HepG2 (cell line): Measurements from ENCODE around the gene SNX9. TPM values are rescaled to one million over a fixed set of nuclear protein-coding genes. Genes with fewer than 3 reads are reported as not detected.

Source experiments
- ARNTL ChIP-seq: sonication (generic); formaldehyde crosslinking; IDR thresholded peaks from 2 replicates; pipeline ENCODE4 v1.4.0; 2020; ENCODE audit warnings: mild to moderate bottlenecking, missing genetic modification reagents
- ATF5 ChIP-seq: sonication (generic); formaldehyde crosslinking; IDR thresholded peaks from 2 replicates; pipeline ENCODE4 v1.4.0; 2020; ENCODE audit warnings: mild to moderate bottlenecking, low read depth, missing genetic modification reagents
- CCDC6 ChIP-seq: sonication (generic); formaldehyde crosslinking; IDR thresholded peaks from 2 replicates; pipeline ENCODE4 v1.8.1; 2022; ENCODE audit warnings: mild to moderate bottlenecking, missing genetic modification reagents, moderate library complexity
- CSRNP1 ChIP-seq: sonication (generic); formaldehyde crosslinking; IDR thresholded peaks from 2 replicates; pipeline ENCODE4 v1.8.1; 2023; ENCODE audit warnings: mild to moderate bottlenecking, missing genetic modification reagents
- DNMT3B ChIP-seq: conservative IDR thresholded peaks from 2 replicates; pipeline ENCODE4 v1.6.1; 2016; ENCODE audit warnings: missing biosample characterization, control low read depth
- EP300 ChIP-seq, 3 experiments: sonication (generic) in 1 of 3; formaldehyde crosslinking in 1 of 3; IDR thresholded peaks; 2 replicates each; pipeline versions ENCODE4 v1.5.1 to v1.6.1; 2011 to 2020; ENCODE audit warnings: low read depth in 2 of 3, low read length in 2 of 3, borderline replicate concordance in 1 of 3, improper control_type of control experiment in 1 of 3, mild to moderate bottlenecking in 1 of 3, missing genetic modification reagents in 1 of 3, moderate library complexity in 1 of 3
- GATAD1 ChIP-seq: IDR thresholded peaks from 2 replicates; pipeline ENCODE4 v1.6.1; 2016; ENCODE audit warnings: missing genetic modification reagents, missing compliant biosample characterization
- HBP1 ChIP-seq: IDR thresholded peaks from 2 replicates; pipeline ENCODE4 v1.6.1; 2016; ENCODE audit warnings: low read depth, control low read depth
- KDM4B ChIP-seq: sonication (generic); formaldehyde crosslinking; IDR thresholded peaks from 2 replicates; pipeline ENCODE4 v1.4.0; 2020; ENCODE audit warnings: missing genetic modification reagents
- MLLT10 ChIP-seq: sonication (generic); formaldehyde crosslinking; IDR thresholded peaks from 2 replicates; pipeline ENCODE4 v1.4.0; 2020; ENCODE audit warnings: missing genetic modification reagents
- MTA1 ChIP-seq: sonication (generic); formaldehyde crosslinking; IDR thresholded peaks from 2 replicates; pipeline ENCODE4 v1.4.0; 2020; ENCODE audit warnings: missing genetic modification reagents, mild to moderate bottlenecking, borderline replicate concordance
- MXD4 ChIP-seq: IDR thresholded peaks from 2 replicates; pipeline ENCODE4 v1.6.1; 2016; ENCODE audit warnings: mild to moderate bottlenecking, missing biosample characterization, missing genetic modification reagents
- NFE2L1 ChIP-seq: sonication (generic); formaldehyde crosslinking; IDR thresholded peaks from 2 replicates; pipeline ENCODE4 v1.4.0; 2020; ENCODE audit warnings: missing genetic modification reagents, mild to moderate bottlenecking, borderline replicate concordance
- NONO ChIP-seq, 2 experiments: fragments of 450-650 bp in 1 of 2; sonication (generic) in 1 of 2; formaldehyde crosslinking in 1 of 2; IDR thresholded peaks in 1 of 2; conservative IDR thresholded peaks in 1 of 2; 2 replicates each; pipeline versions ENCODE4 v1.6.1 to v1.8.0; 2017 to 2022; ENCODE audit warnings: mild to moderate bottlenecking in 1 of 2, missing genetic modification reagents in 1 of 2, moderate library complexity in 1 of 2
- TAF15 ChIP-seq: fragments of 200-400 bp; formaldehyde crosslinking; IDR thresholded peaks from one replicate; pipeline ENCODE4 v1.6.1; 2018; ENCODE audit warnings: mild to moderate bottlenecking, low read depth, low read length; ENCODE audit not compliant: poor library complexity, severe bottlenecking
- TBX3 ChIP-seq: fragments of 450-650 bp; IDR thresholded peaks from 2 replicates; pipeline ENCODE4 v1.6.1; 2017; ENCODE audit warnings: antibody characterized with exemption, mild to moderate bottlenecking, inconsistent platforms, borderline replicate concordance
- TGIF2 ChIP-seq: IDR thresholded peaks from 2 replicates; pipeline ENCODE4 v1.6.1; 2016; ENCODE audit warnings: control low read depth, missing compliant biosample characterization
- ZBTB38 ChIP-seq: sonication (generic); formaldehyde crosslinking; IDR thresholded peaks from 2 replicates; pipeline ENCODE4 v1.5.1; 2020; ENCODE audit warnings: mild to moderate bottlenecking, missing genetic modification reagents
- ZBTB42 ChIP-seq: sonication (generic); formaldehyde crosslinking; IDR thresholded peaks from 2 replicates; pipeline ENCODE4 v1.5.0; 2020; ENCODE audit warnings: mild to moderate bottlenecking, missing genetic modification reagents
- ZFY ChIP-seq: sonication (generic); formaldehyde crosslinking; IDR thresholded peaks from 2 replicates; pipeline ENCODE4 v1.4.0; 2020; ENCODE audit warnings: missing genetic modification reagents
- ZNF460 ChIP-seq: sonication (generic); formaldehyde crosslinking; IDR thresholded peaks from 2 replicates; pipeline ENCODE4 v1.5.1; 2020; ENCODE audit warnings: missing genetic modification reagents, mild to moderate bottlenecking, borderline replicate concordance
- ZNF558 ChIP-seq: sonication (generic); formaldehyde crosslinking; IDR thresholded peaks from 2 replicates; pipeline ENCODE4 v1.9.0; 2022; ENCODE audit warnings: mild to moderate bottlenecking, missing genetic modification reagents, borderline replicate concordance
- ZNF572 ChIP-seq: sonication (generic); formaldehyde crosslinking; IDR thresholded peaks from 2 replicates; pipeline ENCODE4 v1.5.1; 2020; ENCODE audit warnings: mild to moderate bottlenecking, missing genetic modification reagents
- ZNF691 ChIP-seq: sonication (generic); formaldehyde crosslinking; IDR thresholded peaks from 2 replicates; pipeline ENCODE4 v1.4.0; 2020; ENCODE audit warnings: missing genetic modification reagents, low read depth, mild to moderate bottlenecking, borderline replicate concordance
- ZNF713 ChIP-seq: sonication (generic); formaldehyde crosslinking; IDR thresholded peaks from 2 replicates; pipeline ENCODE4 v1.4.0; 2020; ENCODE audit warnings: mild to moderate bottlenecking, missing genetic modification reagents
- ZNF781 ChIP-seq: sonication (generic); formaldehyde crosslinking; IDR thresholded peaks from 2 replicates; pipeline ENCODE4 v1.5.1; 2020; ENCODE audit warnings: borderline replicate concordance, mild to moderate bottlenecking, missing genetic modification reagents; ENCODE audit errors: not compliant biosample characterization
- polyA plus RNA-seq, 8 experiments: library from polyadenylated mRNA; depleted of rRNA in 3 of 8; stranded (reverse) in 7 of 8; unstranded in 1 of 8; fragments of >200 nt; fragmentation: Illumina TruSeq in 4 of 8; extraction: Trizol in 4 of 8; gene quantifications; 2 replicates each; pipeline versions ENCODE4 v1.2.1 to v1.2.3, GENCODE V29; 2011 to 2016; ENCODE audit warnings: low read depth in 4 of 8, missing spikeins in 1 of 8, mixed read lengths in 1 of 8; ENCODE audit not compliant: insufficient read depth in 1 of 8
- total RNA-seq, 5 experiments: library from RNA; depleted of rRNA; stranded (reverse); fragments of >200 nt; fragmentation: Illumina TruSeq; extraction: Trizol; gene quantifications; 2 replicates each; pipeline ENCODE4 v1.2.3, GENCODE V29; 2016; ENCODE audit warnings: low read depth in 1 of 5

Gene SNX9
- total and polyA plus RNA-seq, 2 of the 13 experiments (the other 11 are each of a cell fraction or from before 2014, with no cell fraction given) = 21.9 to 36.0 TPM

GRCh38 chr6:157981132-157981394 lies 158.0 kb downstream of the SNX9 start (continued):
- TF ChIP-seq TBX3 = peak; percentile 35; the same call in 1 of the 2 replicates
- TF ChIP-seq KDM4B (CRISPR knock-in tag) = 0 out of 2 replicates have a peak, but pooled peaks have one; percentile 20
- TF ChIP-seq ARNTL (CRISPR knock-in tag) = peak; percentile 61
- peak; percentile 94; the same call in 1 of the 2 replicates for TF ChIP-seq ZNF572 (CRISPR knock-in tag)
- TF ChIP-seq TAF15 = peak; percentile 41
- TF ChIP-seq ZFY (CRISPR knock-in tag) = no peak
- TF ChIP-seq TGIF2 (CRISPR knock-in tag) = peak; percentile 85; the same call in 1 of the 2 replicates
- no peak for TF ChIP-seq MLLT10 (CRISPR knock-in tag)
- no peak for TF ChIP-seq HBP1
- TF ChIP-seq EP300 (IDR thresholded peaks at IDR 0.05; ENCODE audit: low read depth in 2 of 2, low read length in 2 of 2) = no peak
- 0 out of 2 replicates have a peak, but pooled peaks have one; percentile 15 for TF ChIP-seq EP300 (CRISPR knock-in tag; IDR thresholded peaks at IDR 0.05; ENCODE audit: borderline replicate concordance)
- TF ChIP-seq GATAD1 (CRISPR knock-in tag) = no peak
- no peak; the same call in 1 of the 2 replicates for TF ChIP-seq MXD4 (CRISPR knock-in tag)
- TF ChIP-seq MTA1 (CRISPR knock-in tag) = peak; percentile 65; the same call in 1 of the 2 replicates
- 0 out of 2 replicates have a peak, but pooled peaks have one; percentile 39 for TF ChIP-seq CSRNP1 (CRISPR knock-in tag)
- no peak for TF ChIP-seq ZBTB42 (CRISPR knock-in tag)
- no peak; the same call in 1 of the 2 replicates for TF ChIP-seq ZNF460
- TF ChIP-seq ZBTB38 = peak; percentile 99
- 0 out of 2 replicates have a peak, but pooled peaks have one; percentile 74 for TF ChIP-seq ZNF558 (CRISPR knock-in tag)
- no peak for TF ChIP-seq NONO (IDR thresholded peaks at IDR 0.05)
- TF ChIP-seq NONO (CRISPR knock-in tag; conservative IDR thresholded peaks at IDR 0.05) = peak; percentile 26; the same call in 1 of the 2 replicates
- TF ChIP-seq ZNF781 = peak; percentile 63
- 0 out of 2 replicates have a peak, but pooled peaks have one; percentile 1 for TF ChIP-seq CCDC6 (CRISPR knock-in tag)
- TF ChIP-seq NFE2L1 (CRISPR knock-in tag) = 0 out of 2 replicates have a peak, but pooled peaks have one; percentile 64
- TF ChIP-seq DNMT3B = no peak
- 0 out of 2 replicates have a peak, but pooled peaks have one; percentile 6 for TF ChIP-seq ZNF691
- TF ChIP-seq ZNF713 (CRISPR knock-in tag) = 0 out of 2 replicates have a peak, but pooled peaks have one; percentile 47
- TF ChIP-seq ATF5 (CRISPR knock-in tag) = no peak; the same call in 1 of the 2 replicates
